ENCODE results near the gene ABCA4. TPM values are rescaled to one million over a fixed set of nuclear protein-coding genes. Genes with fewer than 3 reads are reported as not detected.
A peak's percentile ranks its signal among the peaks of the same experiment; 100 is the strongest.

Gene ABCA4
- total RNA-seq, 1 donor from 2014 or later, result 51.7 TPM

- DNase-seq (ENCODE audit: low spot score), result no peak
- no peak overlapping the region for H3K4me3 Mint-ChIP-seq (ENCODE audit: unreplicated experiment)
- TF ChIP-seq, protein P1, sequence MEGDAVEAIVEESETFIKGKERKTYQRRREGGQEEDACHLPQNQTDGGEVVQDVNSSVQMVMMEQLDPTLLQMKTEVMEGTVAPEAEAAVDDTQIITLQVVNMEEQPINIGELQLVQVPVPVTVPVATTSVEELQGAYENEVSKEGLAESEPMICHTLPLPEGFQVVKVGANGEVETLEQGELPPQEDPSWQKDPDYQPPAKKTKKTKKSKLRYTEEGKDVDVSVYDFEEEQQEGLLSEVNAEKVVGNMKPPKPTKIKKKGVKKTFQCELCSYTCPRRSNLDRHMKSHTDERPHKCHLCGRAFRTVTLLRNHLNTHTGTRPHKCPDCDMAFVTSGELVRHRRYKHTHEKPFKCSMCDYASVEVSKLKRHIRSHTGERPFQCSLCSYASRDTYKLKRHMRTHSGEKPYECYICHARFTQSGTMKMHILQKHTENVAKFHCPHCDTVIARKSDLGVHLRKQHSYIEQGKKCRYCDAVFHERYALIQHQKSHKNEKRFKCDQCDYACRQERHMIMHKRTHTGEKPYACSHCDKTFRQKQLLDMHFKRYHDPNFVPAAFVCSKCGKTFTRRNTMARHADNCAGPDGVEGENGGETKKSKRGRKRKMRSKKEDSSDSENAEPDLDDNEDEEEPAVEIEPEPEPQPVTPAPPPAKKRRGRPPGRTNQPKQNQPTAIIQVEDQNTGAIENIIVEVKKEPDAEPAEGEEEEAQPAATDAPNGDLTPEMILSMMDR (IDR thresholded peaks at IDR 0.05; ENCODE audit: unreplicated experiment), result no peak
- peaks cover 3% of the 10 kb centered on the region for H3K36me3 Mint-ChIP-seq (ENCODE audit: low read depth, unreplicated experiment)
- H3K9me3 Mint-ChIP-seq (ENCODE audit: unreplicated experiment), result no peaks in the 10 kb centered on the region
- H3K4me1 Mint-ChIP-seq (ENCODE audit: unreplicated experiment), result peaks cover 56% of the 10 kb centered on the region
- peaks cover 16% of the 10 kb centered on the region for H3K27me3 Mint-ChIP-seq (ENCODE audit: unreplicated experiment)
- H3K27ac Mint-ChIP-seq (ENCODE audit: unreplicated experiment), result no peak overlapping the region
These were observed 25.8 kb downstream of the ABCA4 start for GRCh38 chr1:94095112-94095637.

GRCh38 chr1:94094469-94095111 lies 26.4 kb downstream of the ABCA4 start:
- H3K27me3 Mint-ChIP-seq (ENCODE audit: unreplicated experiment), result peaks cover 16% of the 10 kb centered on the region
- H3K9me3 Mint-ChIP-seq (ENCODE audit: unreplicated experiment), result no peaks in the 10 kb centered on the region
- H3K4me1 Mint-ChIP-seq (ENCODE audit: unreplicated experiment), result peaks cover 56% of the 10 kb centered on the region
- TF ChIP-seq, protein P1 (IDR thresholded peaks at IDR 0.05; ENCODE audit: unreplicated experiment), result no peak
- no peak for DNase-seq (ENCODE audit: low spot score)
- H3K4me3 Mint-ChIP-seq (ENCODE audit: unreplicated experiment), result no peak overlapping the region
- H3K36me3 Mint-ChIP-seq (ENCODE audit: low read depth, unreplicated experiment), result peaks cover 3% of the 10 kb centered on the region
- peak overlapping the region; percentile 96 for H3K27ac Mint-ChIP-seq (ENCODE audit: unreplicated experiment)

DNA sequence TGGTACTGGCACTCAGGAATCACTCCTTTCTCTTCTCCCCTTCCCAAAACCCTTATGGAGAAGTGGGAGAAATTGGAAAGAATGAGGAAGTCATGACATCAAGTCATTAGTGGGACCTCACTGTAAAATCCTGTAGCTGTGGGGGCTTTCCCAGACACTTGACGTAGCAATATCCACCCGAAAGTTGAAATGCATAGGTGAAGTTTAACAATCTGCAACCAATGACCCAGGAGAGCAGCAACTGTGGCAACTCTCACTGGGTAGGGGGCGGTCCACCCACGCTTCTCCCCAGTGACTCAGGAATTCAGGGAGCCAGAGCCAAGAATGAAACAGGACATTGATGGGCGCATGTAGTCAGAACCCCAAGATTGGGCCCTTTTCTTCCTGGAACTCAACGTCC lies 27.0 kb downstream of the ABCA4 start:
- H3K4me1 Mint-ChIP-seq (ENCODE audit: unreplicated experiment), result peaks cover 56% of the 10 kb centered on the region
- H3K9me3 Mint-ChIP-seq (ENCODE audit: unreplicated experiment), result no peaks in the 10 kb centered on the region
- peak overlapping the region; percentile 96 for H3K27ac Mint-ChIP-seq (ENCODE audit: unreplicated experiment)
- H3K27me3 Mint-ChIP-seq (ENCODE audit: unreplicated experiment), result peaks cover 16% of the 10 kb centered on the region
- no peak overlapping the region for H3K4me3 Mint-ChIP-seq (ENCODE audit: unreplicated experiment)
- DNase-seq (ENCODE audit: low spot score), result no peak
- TF ChIP-seq, protein P1 (IDR thresholded peaks at IDR 0.05; ENCODE audit: unreplicated experiment), result no peak
- H3K36me3 Mint-ChIP-seq (ENCODE audit: low read depth, unreplicated experiment), result peaks cover 3% of the 10 kb centered on the region

DNA sequence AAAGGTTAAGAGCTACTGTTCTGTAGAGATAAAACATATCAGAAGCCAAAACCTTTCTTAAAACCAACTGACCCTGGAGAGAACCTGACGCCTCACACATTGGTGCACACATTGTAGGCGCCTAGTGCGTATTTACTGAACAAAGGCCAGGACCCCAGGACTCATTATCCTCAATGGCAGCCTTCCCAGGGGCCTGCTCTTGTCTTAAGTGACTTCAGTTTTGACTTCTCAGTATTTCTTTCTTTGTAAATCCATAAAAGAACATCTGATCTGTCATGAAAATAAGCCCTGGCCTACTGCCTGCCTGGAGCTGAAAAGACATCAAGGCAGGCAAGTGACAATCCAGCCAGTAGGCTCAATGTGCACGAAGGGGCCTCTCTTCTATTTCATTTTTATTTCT lies 27.6 kb downstream of the ABCA4 start:
- Mint-ChIP-seq H3K9me3 (ENCODE audit: unreplicated experiment) (no peaks in the 10 kb centered on the region), H3K27ac (ENCODE audit: unreplicated experiment) (peak overlapping the region; percentile 96), H3K4me3 (ENCODE audit: unreplicated experiment) (no peak overlapping the region), H3K36me3 (ENCODE audit: low read depth, unreplicated experiment) (peaks cover 3% of the 10 kb centered on the region), H3K27me3 (ENCODE audit: unreplicated experiment) (peaks cover 16% of the 10 kb centered on the region), H3K4me1 (ENCODE audit: unreplicated experiment) (peaks cover 56% of the 10 kb centered on the region)
- DNase-seq (ENCODE audit: low spot score), result no peak
- TF ChIP-seq, protein P1 (IDR thresholded peaks at IDR 0.05; ENCODE audit: unreplicated experiment), result no peak

DNA sequence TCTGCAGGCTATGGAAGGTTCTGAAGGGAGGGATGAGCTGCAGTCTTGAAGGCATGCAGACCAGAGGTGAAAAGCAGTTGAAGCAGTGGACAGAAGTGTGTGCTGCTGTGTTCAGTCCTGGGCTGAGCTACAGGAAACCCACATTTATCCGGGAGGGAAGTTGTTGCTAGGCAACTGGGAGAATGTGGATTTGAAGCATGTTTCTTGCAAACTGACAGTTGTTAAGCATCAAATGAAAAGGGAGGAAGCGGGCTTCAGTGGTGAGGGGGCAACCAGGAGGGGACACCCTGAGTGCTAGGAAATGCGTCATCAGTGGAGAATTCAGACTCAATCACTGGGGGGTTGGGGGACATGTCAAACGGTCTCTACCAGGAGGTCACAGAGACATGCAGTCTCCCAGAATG lies 28.7 kb downstream of the ABCA4 start:
- H3K9me3 Mint-ChIP-seq (ENCODE audit: unreplicated experiment), result no peaks in the 10 kb centered on the region
- TF ChIP-seq, protein P1 (IDR thresholded peaks at IDR 0.05; ENCODE audit: unreplicated experiment), result no peak
- peaks cover 11% of the 10 kb centered on the region for H3K36me3 Mint-ChIP-seq (ENCODE audit: low read depth, unreplicated experiment)
- peaks cover 59% of the 10 kb centered on the region for H3K4me1 Mint-ChIP-seq (ENCODE audit: unreplicated experiment)
- peaks cover 16% of the 10 kb centered on the region for H3K27me3 Mint-ChIP-seq (ENCODE audit: unreplicated experiment)
- DNase-seq (ENCODE audit: low spot score), result peak; percentile 64
- no peak overlapping the region for H3K4me3 Mint-ChIP-seq (ENCODE audit: unreplicated experiment)
- peak overlapping the region; percentile 97 for H3K27ac Mint-ChIP-seq (ENCODE audit: unreplicated experiment)

Measured in endothelial cell (in vitro differentiated cells).